ENCODE results near the gene RFX6.

Gene RFX6

DNA sequence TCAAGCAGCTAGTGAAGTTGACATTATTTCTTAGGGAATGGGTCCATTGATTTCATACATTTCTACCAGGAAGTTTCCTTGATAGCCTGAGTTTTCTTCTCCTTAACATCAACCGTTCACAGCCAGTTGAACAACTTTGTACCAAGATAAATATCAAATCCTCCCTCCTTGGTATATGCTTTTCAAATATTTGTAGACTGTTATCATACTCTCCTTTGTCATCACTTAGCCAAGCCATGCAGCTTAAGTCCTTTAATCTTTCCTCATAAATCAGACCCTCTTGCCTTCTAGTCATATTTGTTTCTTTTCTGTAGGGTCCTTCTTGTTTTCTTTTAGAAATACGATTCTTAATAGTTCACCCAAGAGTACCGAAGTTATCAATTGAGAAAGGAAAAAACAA is 25.6 kb downstream of the RFX6 start:
- DNase-seq = no peak

DNA sequence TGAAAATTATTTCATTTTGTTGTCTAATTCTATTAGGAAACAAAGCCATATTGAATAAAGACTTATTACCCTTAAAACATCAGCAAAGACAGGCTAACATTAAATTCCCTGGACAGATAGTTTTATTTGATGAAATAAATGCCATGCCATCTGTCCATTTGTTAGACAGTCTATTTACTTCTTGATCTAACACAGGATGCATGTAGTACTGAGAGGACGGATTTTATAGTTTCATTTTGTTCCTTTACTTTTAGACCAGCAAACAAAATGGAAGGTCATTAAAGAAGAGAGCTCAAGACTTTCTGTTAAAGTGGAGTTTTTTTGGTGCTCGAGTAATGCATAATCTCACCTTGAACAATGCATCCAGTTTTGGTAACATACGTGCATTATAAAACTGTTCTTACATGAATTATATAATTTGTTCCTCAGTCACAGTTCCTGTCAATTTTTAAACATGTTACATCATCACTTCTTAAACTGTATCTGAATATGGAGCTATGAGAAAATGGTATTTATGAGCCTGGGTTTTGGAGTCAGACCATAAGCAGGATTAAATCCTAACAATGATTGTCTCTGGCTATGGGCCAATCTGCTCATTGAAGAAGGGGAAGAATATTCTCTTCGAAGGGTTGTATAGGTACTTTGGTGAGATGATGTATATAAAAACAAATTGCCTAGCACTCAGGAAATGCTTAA is 46.0 kb downstream of the RFX6 start:
- DNase-seq = no peak

GRCh38 chr6:116924245-116924644 is 47.2 kb downstream of the RFX6 start:
- DNase-seq = no peak

- DNase-seq = no peak
These were observed 48.2 kb downstream of the RFX6 start for GRCh38 chr6:116925088-116925794.

GRCh38 chr6:116928677-116929076 is 51.6 kb downstream of the RFX6 start:
- no peak for DNase-seq

DNA sequence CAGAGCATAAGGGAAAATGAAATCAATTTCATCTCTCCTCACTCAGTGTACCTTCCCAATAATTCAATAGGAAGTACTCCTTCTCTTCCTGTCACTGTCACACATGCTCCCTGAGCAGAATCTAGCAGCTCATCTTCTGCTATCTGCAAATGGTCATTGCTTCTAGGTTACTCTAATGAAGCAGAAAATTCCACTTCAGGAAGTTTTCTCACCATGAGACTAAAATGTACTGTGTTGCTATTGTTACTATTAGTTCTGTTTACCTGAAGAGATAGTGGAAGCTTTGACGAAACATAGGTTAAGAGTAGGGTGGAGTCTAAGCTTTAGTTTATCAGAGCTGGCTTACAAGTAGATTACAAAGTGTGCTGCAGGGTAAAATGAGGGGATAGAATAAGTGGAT is 52.8 kb downstream of the RFX6 start:
- DNase-seq = no peak

DNA sequence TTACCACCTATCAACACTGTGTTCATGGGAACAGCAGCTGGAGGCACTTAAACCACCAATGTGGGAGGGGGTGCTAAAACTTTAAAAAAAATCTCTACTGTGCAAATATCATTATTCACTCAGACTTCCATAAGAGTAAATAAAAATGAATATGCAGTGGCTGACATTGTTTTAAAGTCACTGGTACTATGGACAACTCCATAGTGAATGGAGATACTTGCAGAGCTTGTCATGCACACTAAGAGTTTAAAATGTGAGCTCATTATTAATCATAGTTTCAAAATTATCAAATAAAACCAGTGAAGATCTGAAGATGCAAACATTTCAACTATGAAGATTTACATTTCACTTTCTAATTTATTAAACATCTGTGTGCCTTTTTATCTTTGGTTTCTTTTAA is 54.4 kb downstream of the RFX6 start:
- no peak for DNase-seq

GRCh38 chr6:116932496-116932895 is 55.5 kb downstream of the RFX6 start:
- DNase-seq = no peak

GRCh38 chr6:116933485-116933884 is 56.4 kb downstream of the RFX6 start:
- no peak for DNase-seq

GRCh38 chr6:116938305-116938704 is 61.3 kb downstream of the RFX6 start:
- DNase-seq = no peak

GRCh38 chr6:116941727-116942126 is 64.7 kb downstream of the RFX6 start:
- DNase-seq = no peak

DNA sequence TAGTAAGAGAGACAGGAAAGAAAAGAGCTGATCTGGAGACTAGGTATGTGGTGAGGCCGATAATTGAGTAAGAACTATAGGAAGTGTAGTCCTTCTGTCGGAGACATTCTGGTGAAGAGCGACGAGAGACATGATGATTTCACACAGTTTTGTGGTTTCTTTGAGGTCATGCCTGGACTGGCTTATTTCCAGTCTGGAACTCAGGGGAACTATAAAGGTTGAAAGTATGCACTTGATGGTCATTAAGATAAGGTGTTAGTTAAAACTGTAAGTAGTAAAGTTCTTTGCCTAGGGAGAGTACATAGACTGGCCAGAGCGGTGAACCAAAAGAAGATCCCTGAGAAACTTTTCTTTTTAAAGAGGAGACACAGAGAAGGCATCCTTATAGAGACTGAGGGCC is 68.8 kb downstream of the RFX6 start:
- no peak for DNase-seq

DNA sequence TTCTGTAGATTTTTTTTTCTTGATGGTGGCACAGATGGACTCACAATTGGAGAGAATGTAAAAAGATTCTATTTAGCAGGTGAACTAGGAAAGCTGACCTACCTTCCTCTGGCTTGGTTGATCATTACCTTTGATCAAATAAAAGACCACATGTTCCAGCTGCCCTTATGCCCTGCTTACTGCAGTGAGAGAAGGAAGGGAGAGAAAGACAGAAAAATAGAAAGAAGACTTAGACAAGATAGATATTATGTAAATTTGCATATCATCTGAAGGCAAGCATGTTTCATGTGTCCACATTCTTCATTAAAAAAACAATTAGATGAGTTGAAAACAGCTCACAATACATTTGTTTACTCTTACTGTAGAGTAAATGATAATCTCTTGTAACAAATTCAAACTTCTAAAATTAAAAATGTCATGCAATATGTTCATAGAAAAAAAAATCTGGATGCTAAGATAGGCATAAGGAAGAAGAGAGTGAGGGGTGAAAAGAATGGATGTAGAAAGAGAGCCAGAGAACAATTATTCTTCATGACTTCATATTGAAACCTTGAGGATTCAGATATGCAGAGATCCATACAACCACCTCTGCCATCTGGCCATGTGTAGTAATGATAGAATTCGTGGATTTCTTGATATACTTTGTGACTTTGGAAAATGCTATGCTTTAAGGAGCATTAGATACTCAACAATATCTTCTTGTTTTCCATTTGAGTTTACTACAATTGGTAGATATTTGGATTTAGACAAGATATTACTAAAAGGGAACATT is 71.7 kb downstream of the RFX6 start:
- DNase-seq = no peak

- DNase-seq = no peak
These were observed 72.9 kb downstream of the RFX6 start for GRCh38 chr6:116949964-116950363.

GRCh38 chr6:116954335-116954734 is 77.3 kb downstream of the RFX6 start:
- DNase-seq = no peak

- DNase-seq = no peak
These were observed 77.9 kb downstream of the RFX6 start for GRCh38 chr6:116954938-116955337.

DNA sequence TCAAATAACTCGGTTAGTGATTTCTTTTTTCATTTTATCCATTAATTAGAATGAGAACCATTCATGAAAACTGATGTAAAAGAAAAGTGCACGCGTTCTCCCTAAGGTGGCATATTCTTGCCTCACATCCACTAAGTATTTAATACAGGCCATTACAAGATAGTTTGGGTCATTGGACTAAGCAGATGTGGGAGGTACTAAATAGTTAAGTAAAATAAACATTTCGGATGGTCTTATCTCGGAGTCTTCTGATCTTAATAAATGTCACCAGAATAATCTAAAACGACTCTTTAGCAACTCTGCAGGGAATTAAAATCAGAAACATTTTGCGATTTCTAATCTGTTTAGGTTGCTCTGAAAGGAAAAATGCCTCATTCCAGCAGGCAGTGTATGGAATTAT is 78.7 kb downstream of the RFX6 start:
- no peak for DNase-seq

DNA sequence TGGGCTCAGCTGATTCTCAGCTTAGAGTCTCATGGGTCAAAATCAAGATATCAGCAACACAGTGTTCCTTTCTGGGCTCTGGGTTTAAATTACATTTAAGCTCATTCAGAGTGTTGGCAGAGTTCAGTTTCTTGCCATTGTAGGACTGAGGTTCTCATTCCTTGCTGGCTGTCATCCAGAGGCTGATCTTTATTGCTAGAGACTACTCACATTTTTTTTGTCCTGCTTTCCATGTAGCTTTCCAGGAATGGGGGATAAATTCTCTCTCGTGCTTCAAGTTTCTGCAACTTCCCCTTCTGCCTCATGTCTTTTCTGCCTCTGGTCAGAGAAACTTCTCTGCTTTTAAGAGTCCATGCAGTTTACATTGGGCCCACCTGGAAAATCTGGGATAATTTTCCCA is 86.9 kb downstream of the RFX6 start:
- no peak for DNase-seq

GRCh38 chr6:116966675-116967576 is 89.9 kb downstream of the RFX6 start:
- no peak for DNase-seq

- peak in 1 of 5 donors; percentile 23 for DNase-seq
These were observed 92.3 kb downstream of the RFX6 start for GRCh38 chr6:116969211-116969863.

- peak in 1 of 5 donors; percentile 10 for DNase-seq
These were observed 94.9 kb downstream of the RFX6 start for GRCh38 chr6:116971959-116972358.

DNA sequence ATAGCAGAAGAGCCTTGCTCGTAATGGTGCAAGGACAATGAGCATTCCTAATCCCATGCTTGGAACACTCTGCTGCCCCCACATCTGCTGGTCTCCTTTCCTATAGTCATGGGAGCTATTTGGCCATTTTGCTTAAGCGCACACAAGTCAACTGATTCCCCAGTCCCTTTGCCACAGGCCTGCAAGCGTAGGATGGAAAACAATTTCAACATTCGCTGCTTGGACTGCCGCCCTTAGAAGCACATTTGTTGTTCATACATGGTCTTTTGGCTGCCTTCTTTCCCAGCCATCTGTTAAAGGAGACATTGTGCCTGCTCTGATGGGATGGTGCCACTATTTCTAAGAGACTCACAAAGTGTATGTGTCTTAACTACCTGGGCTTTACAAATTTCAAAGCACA is 96.9 kb downstream of the RFX6 start:
- DNase-seq = no peak
